GM12878 (cell line): ENCODE results near the gene ACP4. TPM values are rescaled to one million over a fixed set of nuclear protein-coding genes. Genes with fewer than 3 reads are reported as not detected.

Source experiments
- ATAC-seq: fragments of 200-7000 bp; cut with Tn5 transposase; 3 replicates; pipeline ENCODE4 v1.9.1; 2020; ENCODE audit warnings: mild to moderate bottlenecking, moderate library complexity
- BruUV-seq: library from RNA; stranded (reverse); fragments of 400-500 nt; replicated peaks from 2 replicates; lab custom pipeline; 2021; lab: Mats Ljungman, UMichigan
- CTCF ChIA-PET: fragments of 300-600 bp; sonication (Branson Sonifier 250); formaldehyde crosslinking; extraction: SDS; loops from one replicate; lab custom pipeline; 2021; ENCODE audit warnings: inconsistent platforms; lab: Yijun Ruan, JAX
- POLR2A ChIA-PET: fragments of 350-600 bp; formaldehyde crosslinking; extraction: SDS; loops from one replicate; lab custom pipeline; 2021; ENCODE audit warnings: inconsistent platforms; lab: Charles Lee
- RAD21 ChIA-PET: fragments of 300-600 bp; sonication (Branson Sonifier 250); formaldehyde crosslinking; loops from one replicate; lab custom pipeline; 2023; ENCODE audit warnings: antibody characterized with exemption; ENCODE audit not compliant: unreplicated experiment; lab: Charles Lee
- SMC1A ChIA-PET: fragments of 300-600 bp; sonication (Branson Sonifier 250); formaldehyde crosslinking; loops from one replicate; lab custom pipeline; 2023; ENCODE audit not compliant: unreplicated experiment, uncharacterized antibody; lab: Charles Lee
- DNase-seq: peaks from one replicate; pipeline ENCODE4 v3.0.0-alpha.2; 2011; ENCODE audit warnings: low read depth, low spot score
- FAIRE-seq: peaks from 3 replicates; lab custom pipeline; 2011; peaks lifted over from hg19 to GRCh38; lab: Jason Lieb, UNC
- H2AFZ ChIP-seq: 2 replicates; pipeline ENCODE4 v1.6.0; 2011; ENCODE audit warnings: low read depth, low read length, control low read depth; ENCODE audit not compliant: control insufficient read depth
- H3K27ac ChIP-seq: 2 replicates; pipeline ENCODE4 v1.5.1; 2011; ENCODE audit warnings: control low read depth; ENCODE audit not compliant: control insufficient read depth, insufficient read depth
- H3K27me3 ChIP-seq, 2 experiments: replicated peaks in 1 of 2; 2 replicates each; pipeline versions ENCODE4 v1.6.0 to v1.6.1; 2011; ENCODE audit warnings: low read length in 1 of 2; ENCODE audit not compliant: control insufficient read depth in 2 of 2, insufficient read depth in 2 of 2
- H3K36me3 ChIP-seq, 2 experiments: 2 replicates each; pipeline ENCODE4 v1.5.1; 2011; ENCODE audit warnings: low read length in 1 of 2; ENCODE audit not compliant: control insufficient read depth in 2 of 2, insufficient read depth in 2 of 2
- H3K4me1 ChIP-seq: 2 replicates; pipeline ENCODE4 v1.6.1; 2011; ENCODE audit warnings: mild to moderate bottlenecking, low read length, moderate library complexity, mixed read lengths; ENCODE audit not compliant: control insufficient read depth, insufficient read depth
- H3K4me2 ChIP-seq: 2 replicates; pipeline ENCODE4 v1.6.0; 2011; ENCODE audit warnings: control low read depth; ENCODE audit not compliant: control insufficient read depth, insufficient read depth
- H3K4me3 ChIP-seq: fragments of 200-600 bp; sonication (generic); 2 replicates; pipeline ENCODE4 v1.5.1; 2016
- H3K79me2 ChIP-seq: 2 replicates; pipeline ENCODE4 v1.6.0; 2011; ENCODE audit warnings: low read length; ENCODE audit not compliant: control insufficient read depth, insufficient read depth
- H3K9ac ChIP-seq: 2 replicates; pipeline ENCODE4 v1.8.0; 2011; ENCODE audit warnings: low read length, control low read depth, mixed read lengths; ENCODE audit not compliant: control insufficient read depth, insufficient read depth
- H3K9me3 ChIP-seq: replicated peaks from 3 replicates; pipeline ENCODE4 v1.5.1; 2011; ENCODE audit warnings: mild to moderate bottlenecking, low read length; ENCODE audit not compliant: control insufficient read depth, insufficient read depth
- H4K20me1 ChIP-seq: 2 replicates; pipeline ENCODE4 v1.6.0; 2011; ENCODE audit not compliant: control insufficient read depth, insufficient read depth
- BMI1 ChIP-seq: fragments of 450-650 bp; IDR thresholded peaks from 2 replicates; pipeline ENCODE4 v1.6.1; 2016; ENCODE audit warnings: mild to moderate bottlenecking, moderate library complexity, borderline replicate concordance
- CBX3 ChIP-seq: fragments of 200-600 bp; sonication (generic); IDR thresholded peaks from 2 replicates; pipeline ENCODE4 v1.6.1; 2016; ENCODE audit warnings: low read depth, borderline replicate concordance
- HSF1 ChIP-seq: fragments of 150-350 bp; IDR thresholded peaks from 2 replicates; pipeline ENCODE4 v1.6.1; 2014; ENCODE audit warnings: mild to moderate bottlenecking, low read depth, low read length
- KLF5 ChIP-seq: fragments of 450-650 bp; IDR thresholded peaks from 2 replicates; pipeline ENCODE4 v1.6.1; 2014; ENCODE audit warnings: mild to moderate bottlenecking; ENCODE audit not compliant: partially characterized antibody
- MYC ChIP-seq: IDR thresholded peaks from 2 replicates; pipeline ENCODE4 v1.6.1; 2011; ENCODE audit warnings: mild to moderate bottlenecking, low read length, moderate library complexity, inconsistent platforms; ENCODE audit not compliant: insufficient read depth, insufficient replicate concordance, insufficient read length, severe bottlenecking
- RCOR1 ChIP-seq: conservative IDR thresholded peaks from 2 replicates; pipeline ENCODE4 v1.6.1; 2012; ENCODE audit warnings: low read depth, low read length, improper control_type of control experiment
- SP1 ChIP-seq: IDR thresholded peaks from one replicate; pipeline ENCODE4 v1.6.1; 2011; ENCODE audit warnings: low read depth, low read length
- SPI1 ChIP-seq: IDR thresholded peaks from 2 replicates; pipeline ENCODE4 v1.6.1; 2011; ENCODE audit warnings: low read depth, mild to moderate bottlenecking, low read length, moderate library complexity, borderline replicate concordance; ENCODE audit not compliant: insufficient read depth
- STAT1 ChIP-seq: fragments of 450-650 bp; conservative IDR thresholded peaks from 2 replicates; pipeline ENCODE4 v1.6.1; 2014; ENCODE audit warnings: antibody characterized with exemption, mild to moderate bottlenecking
- STAT3 ChIP-seq: IDR thresholded peaks from 2 replicates; pipeline ENCODE4 v1.6.1; 2011; ENCODE audit warnings: low read depth, low read length, improper control_type of control experiment
- YY1 ChIP-seq: IDR thresholded peaks from 2 replicates; pipeline ENCODE4 v1.6.1; 2011; ENCODE audit warnings: low read depth, mild to moderate bottlenecking, low read length
- WGBS: methylation state at CpG from one replicate; pipeline ENCODE4 v1.1.6; 2016; ENCODE audit warnings: low lambda C conversion rate; ENCODE audit not compliant: insufficient replicate concordance, insufficient coverage; ENCODE audit errors: missing lambda C conversion rate; 5-methylcytosine and 5-hydroxymethylcytosine counted together
- in situ Hi-C: fragments of 300-500 bp; cut with MboI; formaldehyde crosslinking; loops from 9 replicates; pipeline ENCODE4 v1.14.3; 2018; ENCODE audit warnings: mixed read lengths
- intact Hi-C: fragments of 100-400 bp; cut with micrococcal nuclease; formaldehyde crosslinking; loops from one replicate; pipeline ENCODE4 v1.14.2; 2022; ENCODE audit not compliant: unreplicated experiment
- polyA plus RNA-seq, 11 experiments: library from polyadenylated mRNA; depleted of rRNA in 4 of 11; unstranded in 6 of 11; stranded (reverse) in 5 of 11; fragments of >200 nt; fragmentation: Nextera tagmentation in 4 of 11; fragmentation: Illumina TruSeq in 1 of 11; extraction: Ambion mirVana in 4 of 11; extraction: Trizol in 1 of 11; gene quantifications; 1 replicate in 1 of 11; 2 replicates in 10 of 11; pipeline versions ENCODE4 v1.2.1 to v1.2.3, GENCODE V29; 2011 to 2016; ENCODE audit warnings: inconsistent platforms in 2 of 11, missing spikeins in 2 of 11, low read depth in 1 of 11
- total RNA-seq, 4 experiments: library from RNA; depleted of rRNA in 3 of 4; stranded (reverse); fragments of >200 nt in 3 of 4; fragmentation: Illumina TruSeq in 1 of 4; extraction: Trizol in 1 of 4; gene quantifications; 2 replicates each; pipeline versions ENCODE4 v1.2.1 to v1.2.3, GENCODE V29; 2013 to 2021
- TF ChIP-seq, protein P1 (sequence below): fragments of 450-650 bp; IDR thresholded peaks from 2 replicates; pipeline ENCODE4 v1.6.1; 2016; ENCODE audit warnings: mild to moderate bottlenecking

Gene ACP4
- total and polyA plus RNA-seq, 10 of the 15 experiments (the other 5 are each of a cell fraction or from before 2014, with no cell fraction given): not detected

DNA sequence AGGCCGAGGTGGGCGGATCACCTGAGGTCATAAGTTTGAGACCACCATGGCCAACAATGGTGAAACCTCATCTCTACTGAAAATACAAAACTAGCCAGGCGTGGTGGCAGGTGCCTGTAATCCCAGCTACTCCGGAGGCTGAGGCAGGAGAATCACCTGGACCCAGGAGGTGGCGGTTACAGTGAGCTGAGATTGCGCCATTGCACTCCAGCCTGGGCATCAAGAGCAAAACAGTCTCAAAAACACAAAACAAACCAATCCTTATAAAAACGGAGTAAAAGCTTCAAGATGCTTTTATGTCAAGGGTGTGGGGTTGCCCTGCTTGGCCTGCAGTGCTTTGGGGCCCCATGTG lies 7.2 kb downstream of the ACP4 start:
- H3K27me3 ChIP-seq: no peaks in the 10 kb centered on the region
- H3K9ac ChIP-seq: no peak overlapping the region
- H3K4me3 ChIP-seq: no peak overlapping the region
- H3K4me2 ChIP-seq: no peak overlapping the region
- CTCF ChIA-PET: interaction anchor here (3.4 kb wide), 1 partner anchor 125 kb away, joined by 24 read pairs; no protein-coding TSS in a partner anchor
- H3K9me3 ChIP-seq: no peaks in the 10 kb centered on the region
- no peak overlapping the region for H3K27ac ChIP-seq
- no peak overlapping the region for H2AFZ ChIP-seq
- no TSS peak for BruUV-seq
- intact Hi-C loops: no loop called here
- TF ChIP-seq, protein P1, sequence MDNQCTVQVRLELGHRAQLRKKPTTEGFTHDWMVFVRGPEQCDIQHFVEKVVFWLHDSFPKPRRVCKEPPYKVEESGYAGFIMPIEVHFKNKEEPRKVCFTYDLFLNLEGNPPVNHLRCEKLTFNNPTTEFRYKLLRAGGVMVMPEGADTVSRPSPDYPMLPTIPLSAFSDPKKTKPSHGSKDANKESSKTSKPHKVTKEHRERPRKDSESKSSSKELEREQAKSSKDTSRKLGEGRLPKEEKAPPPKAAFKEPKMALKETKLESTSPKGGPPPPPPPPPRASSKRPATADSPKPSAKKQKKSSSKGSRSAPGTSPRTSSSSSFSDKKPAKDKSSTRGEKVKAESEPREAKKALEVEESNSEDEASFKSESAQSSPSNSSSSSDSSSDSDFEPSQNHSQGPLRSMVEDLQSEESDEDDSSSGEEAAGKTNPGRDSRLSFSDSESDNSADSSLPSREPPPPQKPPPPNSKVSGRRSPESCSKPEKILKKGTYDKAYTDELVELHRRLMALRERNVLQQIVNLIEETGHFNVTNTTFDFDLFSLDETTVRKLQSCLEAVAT: no peak
- TF ChIP-seq RCOR1 (no peak), BMI1 (no peak), SP1 (no peak), STAT3 (no peak), HSF1 (no peak), YY1 (no peak), MYC (no peak), KLF5 (no peak), STAT1 (no peak), SPI1 (no peak), CBX3 (no peak)
- H3K36me3 ChIP-seq: peaks cover 26 to 34% of the 10 kb centered on the region in 2 experiments
- SMC1A ChIA-PET: interaction anchor here (2.0 kb wide), 1 partner anchor 124 kb away, joined by 7 read pairs; no protein-coding TSS in a partner anchor
- FAIRE-seq (no peak), ATAC-seq (no peak), DNase-seq (no peak)
- in situ Hi-C loops: no loop called here
- peaks cover 8% of the 10 kb centered on the region for H4K20me1 ChIP-seq
- 85% methylated on average over 7 of the region's 7 CpGs for WGBS
- POLR2A ChIA-PET: no interaction called here
- peaks cover 8% of the 10 kb centered on the region for H3K4me1 ChIP-seq
- peaks cover 27% of the 10 kb centered on the region for H3K79me2 ChIP-seq
- RAD21 ChIA-PET: interaction anchor here (6.7 kb wide), 1 partner anchor 124 kb away, joined by 35 read pairs; no protein-coding TSS in a partner anchor
